Fibroblast of skin of right quadriceps (primary cell): ENCODE measurements around the gene WDR70.
"Not testable (repeated sequence)": the region's sequence is repeated elsewhere in the genome, so short reads cannot be mapped to it uniquely, and the experiment has no call there.

Source experiments
- DNase-seq: peaks from one replicate; pipeline ENCODE4 v3.0.0-alpha.2; 2013

The WDR70 gene

GRCh38 chr5:37654566-37654965 lies 275.4 kb downstream of the WDR70 start:
- not testable (repeated sequence) for DNase-seq

GRCh38 chr5:37657046-37657445 lies 277.9 kb downstream of the WDR70 start:
- no peak for DNase-seq

- no peak for DNase-seq
Observed at GRCh38 chr5:37658440-37658839, 279.3 kb downstream of the WDR70 start.

- DNase-seq: no peak
Observed at GRCh38 chr5:37660319-37660718, 281.2 kb downstream of the WDR70 start.

- DNase-seq: no peak
Observed at GRCh38 chr5:37661227-37661920, 282.3 kb downstream of the WDR70 start.

GRCh38 chr5:37661951-37662350 lies 282.8 kb downstream of the WDR70 start:
- no peak for DNase-seq

- DNase-seq: no peak
Observed at GRCh38 chr5:37662362-37662761, 283.2 kb downstream of the WDR70 start.

GRCh38 chr5:37662789-37663485 lies 283.8 kb downstream of the WDR70 start:
- DNase-seq: no peak

- DNase-seq: no peak
Observed at GRCh38 chr5:37663538-37663937, 284.4 kb downstream of the WDR70 start.

GRCh38 chr5:37664551-37664950 lies 285.4 kb downstream of the WDR70 start:
- DNase-seq: no peak

- DNase-seq: peak; percentile 27
Observed at GRCh38 chr5:37665272-37665671, 286.2 kb downstream of the WDR70 start.

GRCh38 chr5:37665889-37666288 lies 286.8 kb downstream of the WDR70 start:
- no peak for DNase-seq

GRCh38 chr5:37667430-37667829 lies 288.3 kb downstream of the WDR70 start:
- DNase-seq: no peak

- no peak for DNase-seq
Observed at GRCh38 chr5:37667846-37668245, 288.7 kb downstream of the WDR70 start.

GRCh38 chr5:37668524-37669047 lies 289.5 kb downstream of the WDR70 start:
- peak; percentile 93 for DNase-seq

GRCh38 chr5:37672118-37672588 lies 293.0 kb downstream of the WDR70 start:
- DNase-seq: not testable (repeated sequence)

GRCh38 chr5:37674361-37674760 lies 295.2 kb downstream of the WDR70 start:
- not testable (repeated sequence) for DNase-seq

GRCh38 chr5:37679326-37679725 lies 300.2 kb downstream of the WDR70 start:
- DNase-seq: not testable (repeated sequence)

GRCh38 chr5:37679903-37680302 lies 300.8 kb downstream of the WDR70 start:
- DNase-seq: not testable (repeated sequence)

GRCh38 chr5:37683072-37683471 lies 304.0 kb downstream of the WDR70 start:
- DNase-seq: no peak

GRCh38 chr5:37685211-37685610 lies 306.1 kb downstream of the WDR70 start:
- no peak for DNase-seq

- no peak for DNase-seq
Observed at GRCh38 chr5:37685816-37686215, 306.7 kb downstream of the WDR70 start.

- DNase-seq: not testable (repeated sequence)
Observed at GRCh38 chr5:37688925-37689324, 309.8 kb downstream of the WDR70 start.

- not testable (repeated sequence) for DNase-seq
Observed at GRCh38 chr5:37694333-37694732, 315.2 kb downstream of the WDR70 start.
